ENCODE data around the gene DNAJC28. TPM values are rescaled to one million over a fixed set of nuclear protein-coding genes. Genes with fewer than 3 reads are reported as not detected.

Gene DNAJC28
- total and polyA plus RNA-seq, 2 experiments from 2014 or later: 5.0 to 6.6 TPM

- H3F3A ChIP-seq (replicated peaks; ENCODE audit: low read depth): peaks cover 23% of the 10 kb centered on the region
- peaks cover 6% of the 10 kb centered on the region; the same call in 1 of the 2 replicates for H4K20me1 ChIP-seq (replicated peaks; ENCODE audit: insufficient read depth)
- H3K9me2 ChIP-seq (ENCODE audit: insufficient read depth): no peaks in the 10 kb centered on the region
- Mint-ChIP-seq H3K4me3 (no peak overlapping the region), H3K4me1 (no peaks in the 10 kb centered on the region), H3K36me3 (ENCODE audit: low read depth) (peaks cover 94% of the 10 kb centered on the region), H3K27me3 (ENCODE audit: insufficient read depth, low read depth, poor library complexity) (peaks cover 2% of the 10 kb centered on the region), H3K9me3 (no peaks in the 10 kb centered on the region; the same call in 2 of the 3 replicates), H3K27ac (no peak overlapping the region)
- no peak for DNase-seq (ENCODE audit: low spot score)
- TF ChIP-seq JUNB (IDR thresholded peaks at IDR 0.05; ENCODE audit: unreplicated experiment) (no peak), CTCF (conservative IDR thresholded peaks at IDR 0.05; ENCODE audit: low read depth in 2 of 2) (no peak), EZH2phosphoT487 (IDR thresholded peaks at IDR 0.05; ENCODE audit: unreplicated experiment) (no peak), ZNF331 (CRISPR knock-in tag; IDR thresholded peaks at IDR 0.05; ENCODE audit: low read depth) (no peak), ZNF114 (CRISPR knock-in tag; IDR thresholded peaks at IDR 0.05) (no peak)
- H3K27me3 ChIP-seq (ENCODE audit: insufficient read depth): no peaks in the 10 kb centered on the region
- H3K4me1 ChIP-seq (ENCODE audit: insufficient read depth): no peaks in the 10 kb centered on the region
- no peak overlapping the region for H2AFZ ChIP-seq
- H3K79me2 ChIP-seq (replicated peaks; ENCODE audit: insufficient read depth): no peaks in the 10 kb centered on the region
- no peak overlapping the region; the same call in 1 of the 2 replicates for H3K27ac ChIP-seq (ENCODE audit: low read depth)
- peaks cover 94% of the 10 kb centered on the region for H3K36me3 ChIP-seq (ENCODE audit: insufficient read depth)
- no peak for ATAC-seq
- H3K4me2 ChIP-seq: no peak overlapping the region
- H3K4me3 ChIP-seq: no peak overlapping the region
Observed at GRCh38 chr21:33514229-33514628, 22.7 kb upstream of the DNAJC28 start.

GRCh38 chr21:33512481-33512880 lies 21.0 kb upstream of the DNAJC28 start:
- H3K36me3 Mint-ChIP-seq (ENCODE audit: low read depth): peaks cover 94% of the 10 kb centered on the region
- H3K36me3 ChIP-seq (ENCODE audit: insufficient read depth): peaks cover 96% of the 10 kb centered on the region
- TF ChIP-seq EZH2 (IDR thresholded peaks at IDR 0.05; ENCODE audit: low read depth, unreplicated experiment) (no peak), JUNB (IDR thresholded peaks at IDR 0.05; ENCODE audit: unreplicated experiment) (no peak), REST (IDR thresholded peaks at IDR 0.05; ENCODE audit: unreplicated experiment) (no peak), EZH2phosphoT487 (IDR thresholded peaks at IDR 0.05; ENCODE audit: unreplicated experiment) (no peak), POLR2AphosphoS5 (IDR thresholded peaks at IDR 0.05; ENCODE audit: low read depth) (no peak), NANOG (IDR thresholded peaks at IDR 0.05; ENCODE audit: borderline replicate concordance) (no peak), ZNF114 (CRISPR knock-in tag; IDR thresholded peaks at IDR 0.05) (no peak), STAT1 (IDR thresholded peaks at IDR 0.05; ENCODE audit: unreplicated experiment) (no peak), CREB1 (CRISPR knock-in tag; IDR thresholded peaks at IDR 0.05; ENCODE audit: low read depth) (no peak), CTCF (conservative IDR thresholded peaks at IDR 0.05; ENCODE audit: low read depth in 2 of 2) (no peak), ZNF331 (CRISPR knock-in tag; IDR thresholded peaks at IDR 0.05; ENCODE audit: low read depth) (no peak)

More at GRCh38 chr21:33512481-33512880, 21.0 kb upstream of the DNAJC28 start:
- no peaks in the 10 kb centered on the region for H3K79me2 ChIP-seq (replicated peaks; ENCODE audit: insufficient read depth)
- H3F3A ChIP-seq (replicated peaks; ENCODE audit: low read depth): peaks cover 23% of the 10 kb centered on the region
- H2AFZ ChIP-seq: no peak overlapping the region
- H3K27me3 ChIP-seq (ENCODE audit: insufficient read depth): no peaks in the 10 kb centered on the region
- Mint-ChIP-seq H3K27me3 (ENCODE audit: insufficient read depth, low read depth, poor library complexity) (peaks cover 2% of the 10 kb centered on the region), H3K4me1 (no peaks in the 10 kb centered on the region), H3K27ac (no peak overlapping the region), H3K9me3 (no peaks in the 10 kb centered on the region; the same call in 2 of the 3 replicates), H3K4me3 (no peak overlapping the region)
- DNase-seq (ENCODE audit: low spot score) (no peak), ATAC-seq (no peak)
- H3K27ac ChIP-seq (ENCODE audit: low read depth): no peak overlapping the region
- H3K4me2 ChIP-seq: no peak overlapping the region
- no peak overlapping the region for H3K4me3 ChIP-seq
- peaks cover 10% of the 10 kb centered on the region; the same call in 1 of the 2 replicates for H4K20me1 ChIP-seq (replicated peaks; ENCODE audit: insufficient read depth)
- H3K4me1 ChIP-seq (ENCODE audit: insufficient read depth): no peaks in the 10 kb centered on the region
- no peaks in the 10 kb centered on the region for H3K9me2 ChIP-seq (ENCODE audit: insufficient read depth)
